AG04449 (cell line): Measurements from ENCODE around the gene SP2.

Source experiments
- CTCF ChIA-PET: fragments of 350-600 bp; formaldehyde crosslinking; extraction: SDS; loops from one replicate; lab custom pipeline; 2021; ENCODE audit warnings: antibody characterized with exemption; lab: Yijun Ruan, JAX
- POLR2A ChIA-PET: fragments of 400-600, 350-600 bp; formaldehyde crosslinking; extraction: SDS; loops from one replicate; lab custom pipeline; 2020; ENCODE audit warnings: antibody characterized with exemption, inconsistent platforms; lab: Yijun Ruan, JAX
- DNase-seq: peaks from one replicate; pipeline ENCODE4 v3.0.0-alpha.2; 2010; ENCODE audit warnings: low read depth, low spot score
- H3K4me3 ChIP-seq: 2 replicates; pipeline ENCODE4 v1.5.1; 2011; ENCODE audit warnings: low read depth, mild to moderate bottlenecking, control low read depth, low read length
- CTCF ChIP-seq: IDR thresholded peaks from one replicate; pipeline ENCODE4 v1.5.1; 2011; ENCODE audit warnings: mild to moderate bottlenecking, moderate library complexity, low read length, control low read depth, inconsistent platforms; ENCODE audit not compliant: insufficient read depth; ENCODE audit errors: missing control alignments

The SP2 gene

GRCh38 chr17:47856830-47857229 is 39.2 kb upstream of the SP2 start:
- CTCF ChIA-PET: interaction anchor here (1.1 to 32.3 kb wide), 3 partner anchors 12 to 30 kb away, joined by 4 to 1547 read pairs (median 208); partner anchors contain the start of genes SCRN2 and SP2
- POLR2A ChIA-PET: no interaction called here

GRCh38 chr17:47857551-47858455 is 38.2 kb upstream of the SP2 start:
- no peak overlapping the region for H3K4me3 ChIP-seq
- TF ChIP-seq CTCF: no peak
- ChIA-PET CTCF (interaction anchor here (13.4 to 32.3 kb wide), 2 partner anchors 13 to 29 kb away, joined by 208 to 1547 read pairs; partner anchors contain the start of genes SCRN2 and SP2), POLR2A (no interaction called here)
- no peak for DNase-seq

More at GRCh38 chr17:47856830-47857229, 39.2 kb upstream of the SP2 start:
- TF ChIP-seq CTCF: no peak
- DNase-seq: no peak
- no peak overlapping the region for H3K4me3 ChIP-seq

GRCh38 chr17:47860386-47860785 is 35.6 kb upstream of the SP2 start:
- no peak overlapping the region for H3K4me3 ChIP-seq
- ChIA-PET POLR2A (no interaction called here), CTCF (interaction anchor here (13.4 to 32.3 kb wide), 2 partner anchors 16 to 26 kb away, joined by 208 to 1547 read pairs; partner anchors contain the start of genes SCRN2 and SP2)
- no peak for TF ChIP-seq CTCF
- DNase-seq: no peak

GRCh38 chr17:47862621-47863440 is 33.2 kb upstream of the SP2 start:
- ChIA-PET POLR2A (interaction anchor here (0.6 to 1.3 kb wide), 3 partner anchors 16 to 31 kb away, joined by 3 to 4 read pairs (median 4); partner anchors contain the start of genes LRRC46 and MRPL10), CTCF (interaction anchor here (0.9 to 32.3 kb wide), 4 partner anchors 9 to 24 kb away, joined by 4 to 1547 read pairs (median 106); partner anchors contain the start of genes SCRN2 and SP2)
- H3K4me3 ChIP-seq: no peak overlapping the region
- no peak for TF ChIP-seq CTCF
- DNase-seq: peak; percentile 50

- H3K4me3 ChIP-seq: no peak overlapping the region
- POLR2A ChIA-PET: no interaction called here
- DNase-seq: no peak
- CTCF ChIA-PET: interaction anchor here (13.4 to 32.3 kb wide), 2 partner anchors 20 to 22 kb away, joined by 208 to 1547 read pairs; partner anchors contain the start of genes SCRN2 and SP2
- no peak for TF ChIP-seq CTCF
Observed at GRCh38 chr17:47864791-47865216, 31.2 kb upstream of the SP2 start.
